GM11168 (cell line): ENCODE measurements around the gene RNF166.

Experiments used
- in situ Hi-C: fragments of 300-500 bp; cut with MboI; formaldehyde crosslinking; loops from one replicate; pipeline ENCODE4 v1.12.0; 2022; ENCODE audit warnings: low sequenced_read_pairs; ENCODE audit not compliant: unreplicated experiment

The RNF166 gene

GRCh38 chr16:88659160-88659559, 47.0 kb downstream of the RNF166 start:
- in situ Hi-C loops, result no loop called here

DNA sequence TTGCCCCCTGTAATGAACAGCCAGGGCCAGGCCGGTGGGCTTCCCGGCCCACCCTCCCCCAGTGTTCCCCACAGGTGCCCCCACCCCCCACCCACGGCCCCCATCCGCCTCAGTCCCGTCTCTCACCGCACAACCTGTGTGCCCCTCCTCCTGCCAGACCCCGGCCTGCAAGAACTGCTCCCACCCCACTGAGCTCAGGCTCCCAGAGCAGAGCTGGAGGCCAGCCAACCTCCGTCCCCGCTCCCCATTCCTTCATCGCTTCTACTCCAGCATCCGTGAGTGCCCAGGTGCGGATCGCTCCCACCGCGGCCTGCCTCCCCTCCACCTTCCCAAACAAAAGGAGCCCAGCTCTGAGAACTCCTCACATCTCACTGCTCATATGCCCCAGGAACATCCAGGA, 47.5 kb downstream of the RNF166 start:
- in situ Hi-C loops, result no loop called here

- in situ Hi-C loops, result no loop called here
Measured at GRCh38 chr16:88657371-88657770, 48.8 kb downstream of the RNF166 start.

- in situ Hi-C loops, result no loop called here
Measured at GRCh38 chr16:88656291-88656980, 49.8 kb downstream of the RNF166 start.

DNA sequence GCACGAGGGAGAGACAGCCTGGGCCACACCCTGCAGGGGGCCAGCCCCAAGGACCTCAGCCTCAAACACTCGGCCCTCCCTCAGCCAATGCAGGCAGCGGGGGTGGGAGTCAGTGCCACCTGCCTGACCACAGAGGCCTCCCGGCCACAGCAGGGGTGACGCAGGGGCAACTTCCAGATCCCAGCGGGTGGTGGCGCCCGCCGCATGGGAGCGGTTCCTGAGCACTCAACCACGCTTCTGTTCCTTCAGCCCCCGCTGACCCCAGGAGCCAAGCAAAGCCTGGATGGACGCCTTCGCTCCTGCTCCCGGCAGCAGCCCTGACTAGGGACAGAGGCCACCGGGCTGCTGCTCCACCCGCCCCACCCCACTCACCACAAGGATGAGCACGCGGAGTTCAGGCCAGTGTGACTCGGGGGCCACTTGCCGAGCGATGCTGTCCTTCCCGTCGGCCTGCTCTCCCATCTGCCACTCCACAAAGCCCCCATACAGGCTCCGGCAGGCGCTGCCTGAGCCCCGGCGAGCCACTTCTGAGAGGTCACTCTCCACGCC, 50.4 kb downstream of the RNF166 start:
- in situ Hi-C loops, result no loop called here

DNA sequence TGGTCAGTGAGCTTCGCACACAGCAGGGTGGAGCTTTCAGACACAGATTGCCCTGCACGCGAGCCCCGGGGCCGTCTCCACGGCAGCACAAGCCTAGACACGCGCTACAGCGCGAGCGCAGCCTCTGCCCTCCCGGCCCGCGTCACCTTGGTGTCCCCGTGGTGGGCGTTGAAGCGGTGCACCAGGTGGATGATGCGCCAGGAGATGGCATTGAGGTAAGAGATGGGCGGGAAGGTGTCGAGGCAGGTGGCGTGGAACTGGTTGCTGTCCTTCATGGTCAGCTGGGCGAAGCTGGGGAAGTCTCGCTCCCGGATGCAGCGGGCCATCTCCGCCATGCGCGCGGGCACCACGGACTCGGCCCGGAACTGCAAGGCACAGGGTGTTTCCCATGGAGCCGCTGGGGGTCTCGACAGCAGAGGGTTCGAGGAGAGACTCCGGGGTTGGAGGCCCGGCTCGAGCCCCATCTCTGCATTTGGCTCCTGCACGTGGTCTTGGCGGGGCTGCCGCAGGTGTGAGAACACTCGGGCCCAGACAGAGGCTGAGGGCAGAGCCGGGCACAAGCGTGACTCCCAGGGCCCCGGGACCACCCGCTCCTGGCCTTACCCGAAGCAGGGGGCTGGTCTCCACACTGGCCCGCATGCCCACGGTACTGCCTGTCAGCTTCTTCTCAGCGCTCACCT, 51.0 kb downstream of the RNF166 start:
- in situ Hi-C loops, result no loop called here

DNA sequence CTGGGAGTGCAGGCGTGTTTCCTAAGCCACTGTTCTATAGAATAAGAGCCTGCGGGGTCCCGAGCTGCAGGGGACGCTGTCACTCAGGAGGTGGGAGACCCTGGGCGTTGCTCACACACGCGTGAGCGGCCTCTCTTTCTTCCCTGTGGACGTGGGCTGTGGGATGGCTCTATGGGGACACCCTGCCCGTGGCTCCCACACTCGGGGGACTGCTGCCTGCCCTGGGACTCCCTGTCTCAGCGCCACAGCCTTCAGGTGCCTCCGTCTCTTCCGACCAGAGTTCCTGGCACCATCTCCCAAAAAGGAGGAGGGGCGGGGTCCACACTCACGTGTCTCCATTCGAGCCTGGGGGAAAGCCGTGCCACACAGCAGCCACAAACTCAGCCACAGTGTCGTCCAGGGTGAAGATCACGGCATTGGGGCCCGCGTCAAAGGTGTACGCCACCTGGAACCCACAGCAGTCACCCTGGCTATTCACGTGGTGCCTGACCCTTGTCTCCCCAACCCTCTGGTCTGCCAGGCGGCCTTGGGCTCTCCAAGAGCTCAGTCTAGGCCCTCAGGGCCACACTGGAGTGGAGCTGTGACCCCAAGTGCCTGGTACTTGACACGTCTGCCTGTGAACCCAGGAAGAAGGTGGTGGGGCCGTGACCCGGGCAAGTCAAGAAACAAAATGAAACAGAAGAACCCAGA, 51.7 kb downstream of the RNF166 start:
- in situ Hi-C loops, result no loop called here

- in situ Hi-C loops, result no loop called here
Measured at GRCh38 chr16:88653596-88654362, 52.4 kb downstream of the RNF166 start.

- in situ Hi-C loops, result no loop called here
Measured at GRCh38 chr16:88653101-88653500, 53.1 kb downstream of the RNF166 start.

- in situ Hi-C loops, result no loop called here
Measured at GRCh38 chr16:88652762-88653063, 53.5 kb downstream of the RNF166 start.

DNA sequence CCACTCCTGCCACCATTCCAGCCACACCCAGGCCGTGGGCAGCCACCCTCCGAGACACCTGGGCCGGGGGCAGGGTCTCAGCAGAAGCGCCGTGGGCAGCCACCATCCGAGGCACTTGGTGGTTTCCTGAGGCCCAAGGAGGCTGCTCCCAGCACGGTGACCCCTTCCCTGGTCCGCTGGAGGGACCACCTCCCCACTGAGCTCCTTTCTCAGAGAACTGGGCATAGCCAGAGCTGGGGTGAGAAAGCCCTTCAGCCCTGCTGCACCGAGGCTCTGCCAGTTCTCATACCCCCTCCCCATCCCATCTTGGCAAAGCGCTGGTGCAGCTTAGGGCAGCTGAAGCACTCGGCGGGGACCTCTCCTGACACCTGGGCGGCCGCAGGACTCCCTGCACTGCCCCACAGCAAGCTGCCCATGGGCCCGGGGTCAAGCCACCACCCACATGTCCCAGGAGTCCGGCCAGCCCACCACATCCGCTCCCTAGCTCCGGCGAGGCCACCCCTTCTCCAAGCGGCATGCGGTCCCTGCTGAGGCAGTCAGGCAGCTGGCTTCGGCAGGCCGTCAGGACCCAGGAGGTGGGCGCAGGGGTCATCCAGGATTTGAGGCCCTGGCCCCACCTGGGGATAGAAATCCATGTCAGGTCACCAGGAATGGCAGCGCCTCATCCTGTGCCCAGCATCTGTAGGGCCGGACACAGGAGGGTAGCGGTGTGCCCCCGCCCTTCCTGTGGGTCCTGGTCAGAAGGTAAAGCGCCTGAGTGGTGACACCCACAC, 54.0 kb downstream of the RNF166 start:
- in situ Hi-C loops, result no loop called here

DNA sequence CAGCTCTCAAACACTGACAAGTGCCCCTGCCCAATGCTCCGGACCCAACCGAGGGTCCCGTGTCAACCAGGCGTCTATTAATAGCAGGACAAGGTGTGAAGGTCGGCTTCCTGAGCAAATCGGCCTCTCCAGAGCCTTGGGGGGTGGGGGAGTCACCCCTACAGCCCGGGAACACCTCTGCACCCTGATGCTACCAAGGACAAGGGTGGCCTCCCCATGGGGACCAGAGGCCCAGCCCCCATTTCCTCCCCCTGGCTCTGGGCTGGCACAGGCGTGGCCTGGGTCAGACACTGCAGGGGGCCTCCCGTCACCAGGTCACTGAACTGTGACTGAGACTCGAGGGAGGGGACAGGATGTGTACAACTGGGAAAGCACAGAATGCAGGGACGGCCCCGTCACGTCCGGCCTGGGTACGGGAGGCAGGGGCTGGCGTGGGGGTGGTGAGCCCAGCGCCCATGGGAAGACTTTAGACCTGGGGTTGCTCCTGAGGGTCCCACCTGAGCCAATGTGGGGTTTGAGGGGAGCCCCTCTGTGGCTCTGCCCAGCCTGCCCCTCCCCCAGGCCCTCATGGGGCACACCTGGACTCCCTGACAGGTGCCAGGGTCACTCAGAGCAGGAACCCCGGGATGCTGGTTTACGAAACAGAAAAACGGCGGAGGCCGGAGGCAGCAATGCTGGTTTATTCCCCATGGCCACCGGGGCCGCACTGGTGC, 54.8 kb downstream of the RNF166 start:
- in situ Hi-C loops, result no loop called here

DNA sequence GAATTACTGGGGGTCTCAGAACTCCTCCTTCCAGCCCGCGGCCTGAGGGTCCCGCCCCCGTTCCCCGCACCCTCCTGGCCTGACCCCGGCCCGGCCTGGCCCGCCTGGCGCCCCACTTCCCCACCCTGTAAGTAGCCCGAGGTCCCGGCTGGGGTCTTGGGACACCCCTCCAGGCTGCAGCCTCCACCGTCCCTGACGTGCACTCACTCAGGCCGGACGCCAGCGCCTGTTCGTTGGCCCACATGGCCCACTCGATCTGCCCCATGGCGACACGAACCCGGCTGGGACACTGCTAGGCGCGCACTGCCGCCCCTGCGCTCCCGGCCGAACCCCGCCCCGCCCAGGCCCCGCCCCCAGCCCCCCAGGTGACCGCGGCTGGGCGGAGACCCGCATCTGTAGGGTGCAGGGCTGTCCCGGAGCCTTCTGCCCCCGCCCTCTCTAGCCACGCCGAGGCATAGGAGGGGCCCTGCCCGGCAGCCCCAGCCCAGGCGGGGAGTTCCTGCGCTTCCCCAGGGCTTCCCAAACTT, 55.4 kb downstream of the RNF166 start, which contains the start of gene CYBA:
Gene CYBA, minus strand, starts transcription at position 305 of the 527 bp plus-strand sequence. Its CDS starts 40 bp downstream, at position 265.
- in situ Hi-C loops, result no loop called here

DNA sequence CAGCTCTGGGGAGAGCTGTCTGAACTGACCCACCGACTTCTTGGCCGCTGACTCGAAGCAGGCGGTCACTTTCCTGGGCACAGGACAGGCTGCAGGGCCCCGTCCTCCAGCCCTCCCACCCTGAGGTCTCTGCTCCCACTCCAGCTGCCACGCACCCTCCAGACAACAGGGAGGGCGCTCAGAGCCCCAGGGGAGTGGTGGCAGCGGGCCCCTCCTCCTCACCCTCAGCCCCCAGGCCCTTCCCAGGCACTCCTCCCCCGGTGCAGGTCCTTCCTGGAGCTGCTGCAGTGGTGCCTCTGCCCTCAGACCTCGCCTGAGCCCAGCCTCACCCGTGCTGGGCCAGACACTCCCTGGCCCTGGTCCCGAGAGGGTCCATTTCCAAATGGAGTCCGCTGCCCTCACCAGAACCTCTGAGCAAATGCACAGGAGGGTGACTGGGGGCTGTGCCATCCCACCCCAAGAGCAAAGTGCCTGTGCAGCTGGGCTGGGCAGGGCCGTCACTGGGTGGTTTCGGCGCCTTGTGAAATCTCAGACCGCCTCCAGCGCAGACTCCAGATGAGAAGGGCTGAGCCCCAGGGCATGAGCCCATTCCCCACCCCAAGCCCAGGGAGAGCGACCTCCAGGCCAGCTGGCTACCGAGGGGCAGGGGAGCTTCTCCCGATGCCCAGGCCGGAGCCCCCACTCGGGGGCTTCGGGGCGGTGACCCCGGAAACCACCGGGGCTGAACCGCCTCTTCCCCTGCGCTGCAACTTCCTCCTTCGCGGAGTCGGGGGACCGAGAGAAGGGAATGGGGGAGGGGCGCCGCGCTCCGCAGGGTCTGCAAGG, 56.1 kb downstream of the RNF166 start:
- in situ Hi-C loops, result no loop called here

GRCh38 chr16:88649195-88649923, 56.8 kb downstream of the RNF166 start:
- in situ Hi-C loops, result no loop called here

- in situ Hi-C loops, result no loop called here
Measured at GRCh38 chr16:88647178-88648070, 58.8 kb downstream of the RNF166 start.
